Measurements from ENCODE around the gene ABCA1. TPM values are rescaled to one million over a fixed set of nuclear protein-coding genes. Genes with fewer than 3 reads are reported as not detected.
A peak's percentile ranks its signal among the peaks of the same experiment; 100 is the strongest.

The ABCA1 gene
- total and polyA plus RNA-seq, 2 of the 13 experiments (the other 11 are each of a cell fraction or from before 2014, with no cell fraction given): 26.8 to 63.8 TPM

DNA sequence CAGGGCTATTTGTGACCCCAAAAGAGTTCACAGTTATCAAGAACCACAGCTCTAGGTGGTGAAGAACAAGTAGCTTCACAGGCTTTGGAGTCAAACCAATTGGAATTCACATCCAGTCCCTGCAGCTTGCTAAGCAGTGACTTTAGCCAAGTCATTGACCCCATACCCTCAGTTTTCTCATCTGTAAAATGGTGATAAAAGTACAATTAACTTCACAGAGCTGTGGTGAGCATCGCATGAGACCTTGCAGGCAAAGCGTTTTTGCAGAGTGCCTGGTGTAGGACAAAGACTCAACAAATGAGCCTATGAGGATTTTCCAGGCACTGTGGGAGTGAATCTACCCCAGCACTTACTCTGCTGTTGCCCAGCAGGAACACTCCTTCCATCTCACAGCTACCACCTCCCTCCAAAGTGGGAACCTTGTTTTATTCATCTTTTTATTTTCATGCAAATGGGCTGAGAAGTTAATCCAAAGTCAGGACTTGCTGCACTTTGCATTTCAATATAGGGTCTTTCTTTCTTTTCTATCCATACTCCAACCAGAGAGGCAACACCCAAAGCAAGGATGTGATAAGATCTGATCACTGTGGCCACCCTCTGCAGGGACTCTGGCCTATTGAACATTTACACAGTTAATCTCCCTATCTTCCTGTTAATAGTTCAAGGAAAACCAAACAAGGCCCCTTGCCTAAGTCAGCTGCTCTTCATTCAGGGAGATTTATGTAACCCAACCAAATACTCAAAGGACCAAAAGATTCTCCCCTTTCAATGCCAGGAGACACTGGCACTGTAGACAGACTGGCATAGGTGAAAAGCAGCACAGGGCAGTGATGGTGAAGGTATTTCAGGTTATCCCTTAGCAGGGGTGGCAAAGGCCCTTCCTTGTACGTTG, 41.9 kb downstream of the ABCA1 start (continued):
- TF ChIP-seq ZHX2 (IDR thresholded peaks at IDR 0.05; ENCODE audit: low read depth) (no peak), ZHX2 (CRISPR knock-in tag; IDR thresholded peaks at IDR 0.05; ENCODE audit: borderline replicate concordance) (0 out of 2 replicates have a peak, but pooled peaks have one; percentile 75), ZNF891 (CRISPR knock-in tag; IDR thresholded peaks at IDR 0.05) (no peak), RELA (CRISPR knock-in tag; IDR thresholded peaks at IDR 0.05) (no peak), CENPX (CRISPR knock-in tag; IDR thresholded peaks at IDR 0.05) (no peak), FOSL2 (CRISPR knock-in tag; IDR thresholded peaks at IDR 0.05) (peak; percentile 64), CHD4 (IDR thresholded peaks at IDR 0.05; ENCODE audit: borderline replicate concordance, low read length) (peak; percentile 72; the same call in 1 of the 2 replicates), ZNF17 (CRISPR knock-in tag; IDR thresholded peaks at IDR 0.05) (no peak), ZC3H13 (CRISPR knock-in tag; IDR thresholded peaks at IDR 0.05) (no peak), ZNF468 (CRISPR knock-in tag; IDR thresholded peaks at IDR 0.05) (no peak), ZSCAN5A (CRISPR knock-in tag; IDR thresholded peaks at IDR 0.05; ENCODE audit: borderline replicate concordance) (peak; percentile 63; the same call in 1 of the 2 replicates), RCOR2 (CRISPR knock-in tag; IDR thresholded peaks at IDR 0.05) (peak; percentile 92), HDAC6 (IDR thresholded peaks at IDR 0.05; ENCODE audit: low read depth, low read length) (no peak), ZNF775 (CRISPR knock-in tag; IDR thresholded peaks at IDR 0.05; ENCODE audit: borderline replicate concordance) (no peak), ZNF414 (CRISPR knock-in tag; IDR thresholded peaks at IDR 0.05) (no peak), RAD51 (IDR thresholded peaks at IDR 0.05; ENCODE audit: borderline replicate concordance) (no peak), ZNF280B (CRISPR knock-in tag; IDR thresholded peaks at IDR 0.05; ENCODE audit: borderline replicate concordance) (no peak)
- TF ChIP-seq, protein P1, sequence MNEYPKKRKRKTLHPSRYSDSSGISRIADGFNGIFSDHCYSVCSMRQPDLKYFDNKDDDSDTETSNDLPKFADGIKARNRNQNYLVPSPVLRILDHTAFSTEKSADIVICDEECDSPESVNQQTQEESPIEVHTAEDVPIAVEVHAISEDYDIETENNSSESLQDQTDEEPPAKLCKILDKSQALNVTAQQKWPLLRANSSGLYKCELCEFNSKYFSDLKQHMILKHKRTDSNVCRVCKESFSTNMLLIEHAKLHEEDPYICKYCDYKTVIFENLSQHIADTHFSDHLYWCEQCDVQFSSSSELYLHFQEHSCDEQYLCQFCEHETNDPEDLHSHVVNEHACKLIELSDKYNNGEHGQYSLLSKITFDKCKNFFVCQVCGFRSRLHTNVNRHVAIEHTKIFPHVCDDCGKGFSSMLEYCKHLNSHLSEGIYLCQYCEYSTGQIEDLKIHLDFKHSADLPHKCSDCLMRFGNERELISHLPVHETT (CRISPR knock-in tag; conservative IDR thresholded peaks at IDR 0.05): 0 out of 2 replicates have a peak, but pooled peaks have one; percentile 48
